ENCODE data around the gene NFIB.

Gene NFIB

DNA sequence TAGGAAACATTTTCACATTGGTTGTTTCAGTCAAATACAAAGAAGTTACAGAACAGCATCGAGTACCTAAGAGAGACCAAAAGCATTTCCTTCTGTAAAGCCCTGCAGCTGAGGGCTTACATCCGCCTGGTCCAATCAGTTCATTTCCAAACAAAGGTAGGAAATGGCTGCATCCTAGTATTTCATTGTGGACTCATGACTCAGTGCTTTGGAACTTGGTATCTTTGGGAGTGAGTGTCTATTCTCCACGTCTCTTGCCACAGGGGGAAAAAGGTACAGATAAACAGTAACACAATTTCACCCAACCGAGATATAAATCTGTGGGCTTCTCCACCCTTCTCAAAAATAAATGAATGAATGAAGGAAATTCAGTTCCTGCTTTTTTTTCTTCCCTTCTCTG is 75.4 kb downstream of the NFIB start:
- DNase-seq: no peak

DNA sequence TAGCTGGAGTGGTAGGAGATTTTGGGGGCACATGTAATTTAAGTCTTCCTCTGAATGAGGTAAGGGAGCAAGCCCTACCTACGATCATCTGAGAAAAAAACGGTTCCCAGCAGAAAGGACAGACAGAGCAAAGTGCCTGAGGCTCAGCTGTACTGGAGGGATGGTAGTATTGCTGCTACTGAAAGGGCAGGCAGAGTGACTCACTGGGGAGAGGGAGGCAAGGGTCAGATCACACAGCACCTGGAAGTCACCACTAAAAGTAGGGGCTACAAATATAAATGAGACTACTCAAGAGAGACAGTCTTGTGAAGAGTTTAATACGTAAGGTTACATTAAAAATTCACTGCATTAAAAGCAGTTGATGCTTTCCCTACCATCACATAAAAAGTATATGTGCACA is 75.9 kb downstream of the NFIB start:
- DNase-seq: no peak

DNA sequence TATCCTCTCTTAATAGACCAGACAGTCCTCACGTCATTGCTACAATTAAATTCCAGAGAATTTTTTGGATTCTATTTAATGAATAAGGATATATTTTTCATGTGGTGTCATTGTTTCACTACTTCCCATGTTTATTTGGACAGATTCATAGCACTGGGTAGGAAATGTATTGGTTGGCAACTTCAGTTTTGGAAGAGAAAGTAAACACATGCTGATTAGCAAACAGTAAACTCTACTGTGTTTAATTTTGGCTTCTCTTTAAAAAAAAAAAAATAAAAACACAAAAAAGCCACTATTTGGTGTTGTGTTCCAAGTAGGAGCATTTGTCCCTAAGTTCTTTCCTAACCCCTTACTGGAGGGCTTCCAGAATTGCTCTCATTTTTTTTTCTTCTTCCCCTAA is 77.3 kb downstream of the NFIB start:
- DNase-seq: no peak

DNA sequence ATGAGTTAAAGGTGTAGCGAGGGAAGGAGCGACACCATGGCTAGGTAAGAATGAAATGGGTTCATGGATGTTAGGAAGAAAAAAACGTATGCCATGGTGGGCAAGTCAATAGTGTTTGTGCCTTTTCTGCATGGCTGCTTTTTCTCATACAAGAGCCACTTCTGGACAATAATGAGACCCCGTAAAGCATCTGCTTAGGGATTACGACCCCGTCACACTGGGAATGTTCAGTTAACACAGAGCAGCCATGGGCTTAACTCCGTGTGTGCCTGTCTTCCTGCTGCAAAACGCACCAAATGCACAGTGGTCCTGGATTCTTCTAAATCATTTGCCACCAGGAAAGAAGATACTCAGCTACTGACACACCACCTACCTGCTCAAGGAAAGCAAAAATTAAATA is 81.8 kb downstream of the NFIB start:
- DNase-seq: no peak

DNA sequence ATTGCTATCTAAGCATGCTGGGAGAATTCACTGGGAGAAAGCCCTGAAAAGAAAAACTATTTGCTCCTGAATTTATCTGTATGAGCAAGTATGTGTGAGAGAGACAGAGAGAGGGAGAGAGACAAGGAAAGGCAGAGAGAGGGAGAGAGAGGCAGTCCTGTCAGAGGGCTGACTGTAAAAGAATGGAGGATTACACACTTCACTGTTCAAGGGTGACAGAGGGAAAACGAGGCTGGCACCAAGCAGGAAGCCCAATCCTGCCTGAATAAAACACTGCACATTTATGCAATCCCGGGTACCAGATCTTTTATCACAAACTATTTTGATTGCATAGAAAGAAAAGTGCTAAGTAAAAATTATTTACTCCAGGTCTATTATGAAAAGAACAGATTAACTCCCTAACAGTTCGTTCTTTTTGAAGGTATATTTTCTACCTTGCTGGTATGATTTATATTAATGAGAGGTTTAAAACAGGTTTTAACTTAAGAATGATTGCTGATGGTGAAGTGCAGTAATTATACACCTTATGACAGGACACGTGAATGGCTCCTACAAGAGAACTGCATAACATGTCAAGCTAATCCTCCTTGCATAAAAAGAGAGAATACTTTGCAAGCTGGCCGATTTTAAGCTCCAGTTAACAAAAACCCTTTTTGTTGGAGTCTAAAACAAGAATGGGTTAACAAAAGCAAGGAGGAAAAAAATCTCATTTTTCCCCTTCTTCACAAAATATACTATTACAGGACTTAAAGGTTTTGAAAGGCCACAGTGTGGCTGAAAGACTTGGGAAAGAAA is 82.5 kb downstream of the NFIB start:
- no peak for DNase-seq

DNA sequence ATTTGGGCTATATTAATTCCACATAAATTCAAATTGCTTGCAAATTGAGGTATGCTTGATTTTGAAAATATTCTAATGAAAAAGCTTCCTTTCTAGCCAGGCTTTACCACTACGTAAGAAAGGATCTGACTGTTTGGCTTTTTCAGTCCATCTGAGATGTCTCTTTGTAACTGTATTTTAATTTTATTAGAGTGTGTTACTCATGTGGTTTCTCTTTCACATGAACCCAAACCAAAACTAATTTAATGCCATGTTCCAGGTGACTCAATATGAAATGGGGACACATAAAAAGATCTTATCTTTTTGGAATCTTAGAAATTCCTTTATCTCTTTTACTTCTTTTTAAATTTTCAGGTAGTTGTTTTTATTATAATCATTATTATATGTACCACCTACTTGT is 85.3 kb downstream of the NFIB start:
- no peak for DNase-seq

DNA sequence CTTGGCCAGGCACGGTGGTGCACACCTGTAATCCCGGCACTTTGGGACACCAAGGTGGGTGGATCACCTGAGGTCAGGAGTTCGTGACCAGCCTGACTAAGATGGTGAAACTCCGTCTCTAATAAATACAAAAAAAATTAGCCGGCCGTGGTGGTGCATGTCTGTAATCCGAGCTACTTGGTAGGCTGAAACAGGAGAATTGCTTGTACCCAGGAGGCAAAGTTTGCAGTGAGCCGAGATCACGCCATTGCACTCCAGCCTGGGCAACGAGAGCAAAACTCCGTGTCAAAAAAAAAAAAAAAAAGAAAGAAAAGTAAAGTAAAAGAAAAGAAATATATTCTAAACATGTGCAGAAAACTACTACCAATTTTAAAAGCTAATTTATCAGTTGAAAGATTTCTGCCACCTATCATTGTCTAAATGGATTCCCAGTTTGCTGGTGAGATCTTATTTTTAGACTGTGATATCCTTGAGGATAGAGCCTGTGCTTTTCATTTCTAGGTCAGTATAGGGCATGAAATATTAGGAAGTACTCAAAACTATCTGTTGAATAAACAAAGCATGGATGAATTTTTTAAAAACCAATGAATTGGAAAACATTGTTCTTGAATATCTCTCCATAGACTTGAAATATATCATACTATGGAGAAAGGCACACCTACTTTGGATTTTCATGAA is 86.9 kb downstream of the NFIB start:
- no peak for DNase-seq

DNA sequence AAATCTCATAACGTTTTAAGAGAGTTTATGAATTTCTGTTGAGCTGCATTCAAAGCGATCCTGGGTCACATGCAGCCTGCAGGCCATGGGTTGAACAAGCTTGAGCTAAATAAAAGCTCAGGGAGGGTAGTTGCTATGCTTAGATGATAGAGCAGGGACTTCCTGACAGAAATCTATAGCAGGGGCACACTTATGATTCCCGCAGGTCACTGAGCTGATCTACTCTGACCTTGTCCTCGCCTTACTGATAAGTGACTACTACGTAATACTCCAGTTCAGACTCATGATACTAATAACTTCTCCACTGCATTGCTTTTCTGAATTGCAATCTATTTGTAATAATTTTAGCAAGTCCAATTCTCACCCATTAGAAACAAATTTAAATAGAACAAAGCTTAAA is 90.9 kb downstream of the NFIB start:
- DNase-seq: no peak

DNA sequence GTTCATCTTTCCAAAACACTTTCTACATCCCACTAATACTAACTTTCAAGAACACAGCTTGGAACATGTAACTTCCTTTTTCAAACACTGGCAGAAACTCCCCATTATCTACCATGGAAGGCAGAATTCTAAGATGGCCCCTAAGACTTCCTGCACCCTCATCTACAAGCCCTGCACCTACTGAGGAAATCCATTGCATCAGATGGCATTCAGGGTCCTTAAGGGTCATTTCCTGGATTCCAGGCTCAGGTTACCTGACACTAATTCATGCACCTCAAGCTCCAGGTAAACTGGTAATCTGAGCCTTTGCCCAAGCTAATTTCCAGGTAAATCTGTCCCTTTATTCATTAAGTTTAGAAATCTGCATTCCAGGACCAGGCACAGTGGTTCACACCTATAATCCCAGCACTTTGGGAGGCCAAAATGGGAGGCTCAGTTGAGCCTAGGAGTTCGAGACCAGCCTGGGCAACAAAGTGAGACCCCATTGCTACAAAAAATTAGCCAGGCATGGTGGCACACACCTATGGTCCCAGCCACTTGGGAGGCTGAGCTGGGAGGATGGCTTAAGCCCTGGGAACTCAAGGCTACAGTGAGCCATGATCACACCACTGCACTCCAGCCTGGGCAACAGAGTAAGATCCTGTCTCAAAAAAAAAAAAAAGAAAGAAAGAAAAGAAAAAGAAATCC is 91.6 kb downstream of the NFIB start:
- DNase-seq: no peak

DNA sequence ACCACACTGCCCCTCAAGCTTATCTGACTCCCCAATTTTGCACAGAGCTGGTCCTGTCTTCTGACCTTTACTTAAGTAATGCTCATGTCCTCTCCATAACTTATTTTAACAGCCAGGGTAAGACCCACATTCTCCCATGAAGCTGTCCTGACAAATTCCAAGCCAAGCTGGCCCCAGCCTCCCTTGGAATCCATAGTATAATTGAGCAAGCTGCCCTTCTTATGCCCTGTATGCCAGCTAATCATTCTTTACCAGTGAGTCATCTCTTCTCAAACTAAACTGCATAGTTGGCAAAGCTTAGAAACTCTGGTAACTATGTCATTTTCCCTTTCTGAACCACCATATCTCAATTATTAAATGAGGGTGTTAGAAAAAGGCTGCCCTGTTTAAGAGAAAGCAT is 92.4 kb downstream of the NFIB start:
- DNase-seq: no peak

DNA sequence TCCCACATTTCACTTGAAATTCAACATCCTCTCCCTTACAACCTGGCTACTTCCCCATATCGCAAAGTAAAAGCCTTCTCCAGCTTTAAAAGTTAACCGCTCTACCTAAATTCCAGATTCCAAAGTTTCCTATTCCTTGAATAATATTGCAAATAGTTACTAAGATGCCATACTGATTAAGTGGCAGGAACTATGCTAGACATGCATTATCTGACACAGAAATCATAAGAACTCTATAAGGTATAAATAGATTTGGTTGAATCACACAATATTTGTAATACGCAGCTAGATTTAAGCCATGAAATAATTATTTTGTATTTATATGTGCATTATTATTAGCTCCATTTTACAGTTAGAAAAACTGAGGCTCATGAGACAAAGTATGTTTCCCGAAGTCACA is 92.8 kb downstream of the NFIB start:
- DNase-seq: no peak

DNA sequence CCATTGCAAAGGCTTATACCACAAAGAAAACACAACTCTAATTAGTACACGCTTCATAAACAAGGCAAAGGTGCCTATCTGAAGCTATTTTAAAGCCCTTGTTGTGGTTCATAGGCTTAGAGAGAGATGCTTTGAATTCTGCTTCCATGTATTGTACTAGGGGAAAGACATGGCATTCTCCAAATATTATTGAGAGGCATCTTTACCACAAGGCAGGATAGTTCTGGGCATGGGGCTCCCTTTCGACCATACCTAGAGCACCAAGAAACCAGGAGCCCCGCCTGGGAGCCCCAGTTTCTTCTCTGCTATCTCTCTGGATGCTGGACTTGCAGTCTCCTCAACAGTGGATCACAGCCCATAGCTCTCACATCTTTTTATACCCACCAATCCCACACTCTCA is 93.7 kb downstream of the NFIB start:
- no peak for DNase-seq

DNA sequence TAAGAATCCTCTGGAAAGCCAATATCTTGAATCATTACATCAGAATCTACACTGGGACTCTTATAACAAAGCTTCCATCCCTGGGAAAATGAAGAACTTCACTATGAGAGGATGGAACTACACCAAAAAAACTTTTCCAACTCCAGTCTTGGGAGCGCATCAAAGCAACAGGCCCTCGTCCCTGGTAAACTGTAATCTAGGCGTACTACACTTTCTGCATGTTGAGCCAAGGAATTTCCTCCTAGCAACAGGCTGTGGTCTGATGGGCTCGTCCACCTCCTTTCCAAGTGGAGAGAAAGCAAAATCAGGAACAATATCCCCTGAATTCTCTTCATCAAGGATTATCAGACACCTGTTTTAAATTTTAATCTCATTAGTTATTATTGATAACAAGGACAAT is 94.1 kb downstream of the NFIB start:
- no peak for DNase-seq

DNA sequence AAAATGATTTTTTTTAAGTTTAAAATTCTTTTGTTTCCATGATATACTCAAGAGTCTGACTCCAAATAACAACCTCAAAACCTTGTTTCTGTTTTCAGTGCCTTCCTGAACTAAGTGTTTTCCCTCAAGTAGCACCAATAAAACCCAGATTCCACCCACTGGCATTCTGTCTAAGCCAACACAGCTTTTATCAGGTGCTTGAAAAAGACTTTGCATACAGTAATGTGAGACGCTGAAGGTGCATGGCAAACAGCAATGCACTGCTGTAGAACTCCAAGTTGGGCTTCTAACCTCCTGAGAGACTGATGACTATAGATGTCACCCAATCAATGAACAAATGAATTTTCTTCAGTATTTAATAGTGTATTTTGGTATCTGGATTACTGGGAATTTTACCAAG is 95.7 kb downstream of the NFIB start:
- peak; percentile 51 for DNase-seq

DNA sequence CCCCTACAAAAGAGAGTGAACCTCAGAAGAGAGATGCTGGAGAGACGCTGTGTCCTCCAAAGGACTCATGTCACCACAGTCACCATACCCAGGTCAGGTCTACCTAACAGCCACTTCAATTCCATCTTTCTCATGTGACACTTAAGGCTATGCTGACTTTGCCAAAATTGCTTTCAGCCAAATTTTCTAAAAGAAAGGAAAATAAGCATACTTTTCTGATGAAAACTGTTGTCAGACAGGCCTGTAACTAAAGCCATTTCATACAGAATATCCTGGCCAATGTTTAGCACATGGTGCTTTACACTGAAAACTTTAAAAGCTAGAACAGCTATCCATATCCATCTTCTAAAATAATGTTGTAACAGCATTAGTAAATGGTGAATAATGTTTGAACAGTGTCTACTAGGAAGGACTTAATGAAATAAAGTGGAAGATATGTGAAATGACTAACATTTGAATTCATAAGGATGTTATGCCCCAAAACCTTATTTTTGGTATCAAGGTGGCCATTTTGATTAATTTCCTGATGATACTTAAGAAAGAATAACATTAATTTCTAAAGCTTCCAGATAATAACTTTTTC is 97.2 kb downstream of the NFIB start:
- no peak for DNase-seq

DNA sequence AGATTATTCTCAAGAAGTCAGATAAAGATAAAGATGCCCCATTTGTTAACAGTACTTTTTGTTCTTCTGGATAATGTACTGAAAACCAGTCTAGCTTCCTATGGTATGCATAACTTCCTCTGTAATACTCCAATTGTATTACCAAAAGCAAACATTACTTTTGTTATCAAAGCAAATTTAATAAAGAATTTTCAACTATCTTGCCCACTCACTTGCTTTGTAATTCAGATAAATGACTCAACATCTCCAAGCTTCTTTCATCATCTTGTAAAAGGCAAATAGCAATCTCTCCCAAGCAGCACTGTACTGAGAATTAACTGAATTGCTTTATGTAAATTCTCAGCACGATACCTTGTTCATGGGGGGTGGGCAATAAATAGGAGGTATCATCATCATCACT is 98.3 kb downstream of the NFIB start:
- DNase-seq: no peak

DNA sequence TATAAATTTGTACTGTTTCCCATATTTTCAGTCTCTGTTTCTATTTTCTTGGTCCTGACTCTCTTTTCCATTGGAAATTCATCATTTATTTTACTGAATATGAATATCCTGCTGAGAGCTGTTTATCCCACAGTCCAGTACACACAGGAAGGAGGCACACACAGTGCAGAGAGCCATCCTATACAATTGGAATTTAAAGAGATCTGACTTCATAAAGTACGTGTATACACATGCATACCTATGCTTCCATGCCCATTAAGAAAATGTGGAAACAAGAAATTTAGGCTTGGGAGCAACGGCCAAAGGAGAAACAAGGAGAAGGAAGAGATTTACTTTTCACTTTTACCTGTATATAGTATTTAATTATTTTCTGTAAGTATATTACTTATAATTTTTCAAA is 99.2 kb downstream of the NFIB start:
- DNase-seq: no peak

DNA sequence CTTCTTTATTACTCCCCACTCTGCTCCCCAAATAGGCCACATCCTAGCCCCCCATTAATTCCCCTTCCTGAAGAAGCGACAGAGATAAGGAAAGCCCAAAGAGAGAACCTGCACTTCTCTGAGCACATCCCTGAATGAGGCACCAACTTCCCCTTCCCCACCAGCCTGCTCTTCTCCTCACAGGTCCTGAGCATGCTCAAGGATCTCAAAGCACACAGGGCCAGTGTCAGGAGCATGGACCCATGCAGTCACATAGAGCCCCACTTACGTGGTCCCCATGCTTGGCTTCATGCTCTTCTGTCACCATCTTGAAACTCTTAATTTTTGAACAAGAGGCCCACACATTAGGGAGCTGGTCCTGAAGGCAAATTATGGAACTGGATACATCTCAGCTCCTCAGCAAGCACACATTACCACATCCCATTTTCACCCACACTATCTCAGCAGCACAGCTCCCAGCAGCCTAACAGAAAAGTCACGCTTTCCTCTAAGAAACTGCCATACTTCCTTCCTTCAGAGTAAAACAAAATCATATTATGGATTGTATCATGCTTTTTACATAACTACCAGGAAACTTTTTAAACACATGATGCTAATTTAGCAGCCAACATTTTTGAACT is 99.8 kb downstream of the NFIB start:
- no peak for DNase-seq

DNA sequence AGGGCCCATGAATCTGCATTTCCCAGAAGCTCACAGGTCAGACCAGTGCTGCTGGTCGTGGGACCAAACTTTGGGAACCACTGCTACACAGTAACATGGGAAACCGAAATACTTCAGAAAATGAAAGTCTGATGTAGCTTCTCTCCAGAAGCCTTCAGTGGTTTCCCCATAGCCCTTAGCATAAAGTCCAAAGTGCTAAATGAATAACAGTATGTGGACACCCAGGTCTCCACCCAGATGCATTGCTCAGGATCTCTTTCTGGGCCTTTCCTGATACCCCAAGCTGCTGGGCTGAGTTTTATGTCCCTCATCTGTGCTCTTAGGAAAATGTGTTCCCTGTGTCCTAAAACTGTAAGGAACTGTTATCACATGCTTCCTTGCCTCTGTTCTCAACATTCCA is 100.4 kb downstream of the NFIB start:
- no peak for DNase-seq

DNA sequence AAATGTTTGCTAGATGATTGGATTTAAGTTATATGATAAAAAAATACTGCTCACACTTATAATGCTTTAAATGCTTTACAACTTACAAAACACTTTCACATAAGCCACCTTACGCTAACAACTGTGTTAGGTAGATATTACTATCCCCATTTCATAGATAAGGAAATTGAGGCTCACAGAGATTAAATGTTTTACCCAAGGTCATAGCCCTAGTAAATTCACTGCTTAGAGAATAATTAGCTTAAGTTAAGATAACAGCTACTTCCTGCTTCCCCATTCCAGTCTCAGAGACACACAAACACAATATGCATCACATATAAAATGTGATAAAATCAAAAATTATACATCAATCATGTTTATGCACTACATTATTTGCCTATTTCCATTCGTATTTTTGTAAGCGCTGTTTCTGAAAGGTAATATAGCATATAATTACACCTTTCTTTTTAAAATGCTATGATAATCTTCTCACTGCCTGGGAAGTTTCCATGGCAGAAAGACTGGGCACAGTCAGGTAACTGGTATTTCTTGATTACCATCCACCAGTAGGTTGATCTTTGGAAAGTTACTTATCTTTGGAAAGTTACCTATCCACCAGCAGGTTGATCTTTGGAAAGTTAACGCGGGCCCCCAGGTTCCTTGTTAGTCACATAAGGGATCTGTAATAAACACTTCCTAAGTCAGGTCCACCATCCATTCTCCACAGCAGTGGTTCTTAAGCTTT is 101.1 kb downstream of the NFIB start:
- DNase-seq: no peak

DNA sequence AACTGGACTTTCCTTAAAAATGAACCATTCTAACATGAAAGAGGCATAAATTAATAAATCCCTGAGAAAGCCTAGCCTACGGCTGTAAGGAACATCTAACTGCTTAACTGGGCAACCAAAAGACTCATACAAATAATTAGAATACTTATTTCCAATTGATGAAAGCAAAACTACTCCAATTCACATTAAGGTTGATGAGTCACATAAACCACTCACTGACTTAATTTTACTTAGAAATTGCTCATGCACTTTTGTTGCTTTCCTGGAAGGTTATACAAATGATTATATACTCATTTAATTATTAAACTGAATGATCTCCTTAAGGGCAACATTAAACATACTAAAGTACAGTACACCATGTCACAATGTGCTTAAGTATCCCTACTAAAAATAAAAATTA is 101.9 kb downstream of the NFIB start:
- DNase-seq: no peak

DNA sequence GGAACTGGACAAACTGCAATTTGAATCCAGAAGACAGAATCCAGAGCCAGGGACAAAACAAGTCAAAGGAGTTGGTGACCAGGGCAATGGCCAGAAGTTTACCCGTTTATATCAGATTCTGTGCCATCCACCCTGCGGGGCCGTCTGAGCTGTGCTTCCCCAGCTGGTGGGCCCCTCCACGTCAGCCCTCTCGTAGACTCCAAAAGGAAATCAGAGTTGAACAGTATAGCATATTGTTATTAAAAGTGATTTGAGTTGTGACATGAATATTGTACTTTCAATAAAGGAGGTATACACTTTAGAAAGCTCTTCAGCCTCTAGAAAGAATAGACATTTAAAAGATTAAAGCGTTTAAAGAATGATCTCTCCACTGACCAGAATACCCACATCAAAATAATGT is 102.4 kb downstream of the NFIB start:
- DNase-seq: no peak

DNA sequence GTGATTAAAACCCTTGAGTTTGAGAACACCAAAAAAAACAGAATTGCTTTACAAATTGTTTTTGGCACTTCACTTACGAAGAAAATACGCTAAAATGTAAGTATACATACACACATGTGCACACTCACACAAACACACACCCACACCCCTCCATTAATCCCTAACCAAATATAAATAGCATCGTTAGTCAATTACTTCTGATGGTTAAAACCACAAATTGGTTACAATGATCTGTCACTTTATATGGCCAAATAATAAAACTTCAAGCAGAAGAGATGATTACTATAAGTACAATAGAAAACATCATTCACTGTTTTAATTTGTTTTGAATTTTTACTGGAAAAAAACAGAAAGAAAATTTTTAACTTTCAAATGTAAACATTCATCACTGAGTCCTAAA is 103.5 kb downstream of the NFIB start:
- DNase-seq: no peak
